Stimulated activated CD4-positive, alpha-beta T cell treated with anti-CD3 and anti-CD28 coated beads, TNF-alpha, amount 100 ng/mL, for 24 hours (primary cell): ENCODE data around the gene SDHD.

Experiments
- DNase-seq, 3 experiments: peaks; one replicate each; pipeline ENCODE4 v3.0.0-alpha.2; 2020; ENCODE audit warnings: low read depth in 3 of 3

The SDHD gene

GRCh38 chr11:112100462-112100861 is 13.8 kb downstream of the SDHD start:
- DNase-seq, result no peak

- DNase-seq, result no peak
Observed at GRCh38 chr11:112103446-112103845, 16.8 kb downstream of the SDHD start.

- DNase-seq, result no peak
Observed at GRCh38 chr11:112106070-112106469, 19.4 kb downstream of the SDHD start.

GRCh38 chr11:112113539-112114457 is 27.1 kb downstream of the SDHD start:
- DNase-seq, result no peak

DNA sequence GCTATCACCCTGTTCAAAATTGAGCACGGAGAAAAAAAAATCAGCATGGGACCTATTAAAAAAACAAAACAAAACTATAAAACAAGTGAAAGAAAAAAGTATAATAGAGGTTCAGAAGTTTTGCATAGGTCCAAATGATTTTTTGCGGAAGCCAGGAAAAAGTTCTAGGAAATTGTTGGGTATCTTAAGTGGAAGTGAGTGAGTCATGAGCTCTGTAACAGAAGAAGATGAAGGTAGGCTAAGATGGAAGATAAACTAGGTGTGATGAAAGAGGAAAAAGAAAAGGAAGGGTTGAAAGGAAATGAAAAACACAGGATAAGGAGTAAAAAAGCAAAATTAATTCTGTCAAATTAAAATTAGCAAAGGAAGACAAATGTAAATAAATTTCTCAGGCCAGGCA is 27.8 kb downstream of the SDHD start:
- no peak for DNase-seq

- DNase-seq, result no peak
Observed at GRCh38 chr11:112115386-112115785, 28.7 kb downstream of the SDHD start.

DNA sequence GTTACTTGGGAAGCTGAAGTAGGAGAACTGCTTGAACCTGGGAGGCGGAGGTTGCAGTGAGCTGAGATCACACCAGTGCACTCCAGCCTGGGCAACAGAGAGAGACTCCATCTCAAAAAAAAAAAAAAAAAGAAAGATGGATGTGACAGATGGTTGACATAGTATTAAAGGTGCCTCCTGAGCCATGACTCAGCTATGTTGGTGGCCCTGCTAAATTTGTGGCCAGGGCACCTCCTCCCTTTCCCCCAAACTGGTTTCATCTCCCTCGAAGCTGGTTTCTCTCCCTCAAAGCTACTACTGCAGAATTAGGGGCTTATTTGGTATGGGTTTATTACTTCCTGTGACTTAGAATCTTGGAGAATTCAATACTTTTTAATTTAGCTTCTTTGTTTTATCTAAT is 31.5 kb downstream of the SDHD start:
- DNase-seq, result no peak

- no peak for DNase-seq
Observed at GRCh38 chr11:112121981-112122615, 35.4 kb downstream of the SDHD start.

GRCh38 chr11:112123129-112123528 is 36.5 kb downstream of the SDHD start:
- DNase-seq, result no peak

DNA sequence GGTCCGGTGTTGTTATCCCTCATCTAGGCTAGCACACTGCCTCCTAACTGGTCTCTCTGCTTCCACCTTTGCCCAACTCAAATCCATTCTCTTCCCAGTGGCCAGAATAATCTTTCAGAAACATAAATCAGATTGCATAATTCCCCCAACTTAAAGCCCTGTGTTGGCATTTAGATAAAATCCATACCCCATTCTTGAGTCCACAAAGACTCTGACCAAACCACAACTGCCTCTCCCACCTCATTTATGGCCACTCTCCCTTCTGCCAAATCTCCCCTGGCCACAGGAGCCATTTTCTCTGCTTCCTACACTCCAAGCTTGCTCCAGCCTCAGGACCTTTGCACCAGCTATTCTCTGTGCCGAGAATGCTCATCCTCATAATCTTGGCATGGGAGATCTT is 40.4 kb downstream of the SDHD start:
- no peak for DNase-seq

DNA sequence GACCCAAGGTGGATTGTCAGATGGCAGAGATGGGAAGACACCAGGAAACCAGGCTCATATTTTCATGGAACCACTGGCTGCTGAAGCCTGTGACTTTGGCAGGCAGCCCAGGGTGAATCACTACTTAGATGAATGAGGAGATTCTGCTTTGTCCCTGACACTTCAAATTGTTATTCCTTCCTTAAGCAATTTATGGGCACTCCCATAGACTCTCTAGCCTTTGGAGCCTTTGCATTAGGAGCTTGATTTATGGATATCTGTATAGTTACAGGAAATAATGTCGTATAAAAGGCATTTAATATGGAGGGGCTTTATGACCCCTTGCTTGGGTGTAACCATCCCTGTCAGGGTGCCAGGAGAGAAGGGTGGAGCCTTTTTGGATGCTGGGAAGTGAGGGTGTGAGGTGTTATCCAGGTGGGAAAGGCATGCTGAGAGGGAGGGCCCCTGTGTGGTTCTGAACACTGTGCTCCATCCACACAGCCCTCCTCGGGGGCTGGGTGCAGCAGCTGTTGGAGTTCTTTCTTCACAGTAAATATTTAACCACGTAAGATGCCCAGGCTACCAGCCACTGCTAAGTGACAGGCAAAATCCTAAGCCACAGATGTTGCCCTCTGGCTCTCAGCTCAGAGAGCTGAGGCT is 41.9 kb downstream of the SDHD start:
- no peak for DNase-seq

DNA sequence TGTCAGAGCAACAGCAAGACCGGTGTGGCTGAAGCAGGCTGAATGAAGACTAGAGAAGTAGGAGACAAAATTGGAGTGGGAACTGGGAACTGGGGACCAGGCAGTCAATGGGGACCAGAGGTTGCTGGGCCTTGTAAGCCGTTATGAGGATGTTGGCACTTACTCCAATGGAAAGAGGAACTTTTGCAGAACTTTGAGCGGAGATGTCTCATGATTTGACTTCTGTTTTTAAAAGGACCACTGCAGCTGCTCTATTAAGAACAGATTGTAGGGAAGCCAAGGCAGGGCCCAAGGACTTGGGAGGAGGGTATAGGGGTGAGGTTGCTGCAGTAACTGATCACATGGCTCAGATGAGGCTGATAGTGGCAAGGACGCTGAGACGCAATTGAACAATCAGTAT is 43.0 kb downstream of the SDHD start:
- DNase-seq, result no peak

DNA sequence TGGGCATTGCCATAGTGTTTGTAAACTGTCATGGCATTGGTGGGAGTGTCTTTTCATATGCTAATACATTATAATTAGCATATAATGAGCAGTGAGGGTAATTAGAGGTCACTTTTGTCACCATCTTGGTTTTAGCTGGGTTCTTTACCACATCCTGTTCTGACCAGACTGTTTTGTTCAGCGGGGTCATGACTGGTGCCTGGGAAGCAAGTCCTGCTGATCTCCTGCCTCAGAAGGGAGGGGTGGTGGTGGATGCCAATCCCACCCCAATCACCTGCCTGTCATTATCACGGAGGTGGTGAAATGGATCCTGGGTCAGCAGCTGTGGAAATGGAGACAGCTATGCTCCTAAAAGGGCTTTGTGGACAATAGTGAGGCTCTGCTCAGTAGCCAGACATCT is 46.1 kb downstream of the SDHD start:
- DNase-seq, result no peak

DNA sequence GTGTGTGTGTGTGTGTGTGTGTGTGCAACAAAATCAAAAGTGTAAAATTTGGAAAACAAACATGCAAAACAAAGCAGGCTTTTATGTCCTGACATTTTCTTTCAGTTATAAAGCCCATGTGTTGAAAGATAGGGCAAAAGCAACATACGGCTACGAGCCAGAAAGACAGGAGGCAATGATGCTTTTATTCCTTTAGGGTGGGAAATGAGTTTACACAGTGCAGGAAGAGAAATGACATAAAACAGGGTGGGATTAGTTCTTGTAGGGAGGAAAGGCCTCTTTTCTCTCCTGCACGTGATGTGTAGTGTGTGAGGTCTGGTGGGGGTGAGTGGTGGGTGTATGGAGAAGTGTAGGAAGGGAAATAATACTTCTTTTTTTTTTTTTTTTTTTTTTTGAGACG is 47.8 kb downstream of the SDHD start:
- no peak for DNase-seq

DNA sequence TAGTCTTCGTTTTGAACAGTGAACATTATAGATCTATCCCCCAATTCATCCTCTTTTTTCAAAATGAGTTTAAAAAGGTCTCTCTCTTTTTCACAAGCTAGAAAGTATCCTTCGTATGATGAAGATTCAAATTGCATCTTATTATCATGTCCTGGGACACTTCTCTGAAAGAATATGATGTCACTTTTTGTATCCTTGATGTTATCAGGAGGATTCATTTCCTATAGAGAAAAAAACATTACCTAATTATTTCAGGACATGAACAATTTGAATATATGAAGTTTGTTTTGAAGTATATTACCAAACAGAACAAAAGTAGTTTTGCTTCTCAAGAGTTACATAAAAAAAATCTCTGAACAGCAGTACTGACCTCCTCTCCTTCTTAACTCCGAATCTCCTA is 56.9 kb downstream of the SDHD start:
- DNase-seq, result no peak
